Stimulated activated CD8-positive, alpha-beta memory T cell treated with anti-CD3 and anti-CD28 coated beads, Interleukin-4, amount 100 ng/mL, for 24 hours (primary cell): ENCODE results near the gene CYSRT1.
"Not testable (repeated sequence)": the region's sequence is repeated elsewhere in the genome, so short reads cannot be mapped to it uniquely, and the experiment has no call there.

Source experiments
- DNase-seq: peaks from one replicate; pipeline ENCODE4 v3.0.0-alpha.2; 2020; ENCODE audit warnings: low read depth

CYSRT1 gene

DNA sequence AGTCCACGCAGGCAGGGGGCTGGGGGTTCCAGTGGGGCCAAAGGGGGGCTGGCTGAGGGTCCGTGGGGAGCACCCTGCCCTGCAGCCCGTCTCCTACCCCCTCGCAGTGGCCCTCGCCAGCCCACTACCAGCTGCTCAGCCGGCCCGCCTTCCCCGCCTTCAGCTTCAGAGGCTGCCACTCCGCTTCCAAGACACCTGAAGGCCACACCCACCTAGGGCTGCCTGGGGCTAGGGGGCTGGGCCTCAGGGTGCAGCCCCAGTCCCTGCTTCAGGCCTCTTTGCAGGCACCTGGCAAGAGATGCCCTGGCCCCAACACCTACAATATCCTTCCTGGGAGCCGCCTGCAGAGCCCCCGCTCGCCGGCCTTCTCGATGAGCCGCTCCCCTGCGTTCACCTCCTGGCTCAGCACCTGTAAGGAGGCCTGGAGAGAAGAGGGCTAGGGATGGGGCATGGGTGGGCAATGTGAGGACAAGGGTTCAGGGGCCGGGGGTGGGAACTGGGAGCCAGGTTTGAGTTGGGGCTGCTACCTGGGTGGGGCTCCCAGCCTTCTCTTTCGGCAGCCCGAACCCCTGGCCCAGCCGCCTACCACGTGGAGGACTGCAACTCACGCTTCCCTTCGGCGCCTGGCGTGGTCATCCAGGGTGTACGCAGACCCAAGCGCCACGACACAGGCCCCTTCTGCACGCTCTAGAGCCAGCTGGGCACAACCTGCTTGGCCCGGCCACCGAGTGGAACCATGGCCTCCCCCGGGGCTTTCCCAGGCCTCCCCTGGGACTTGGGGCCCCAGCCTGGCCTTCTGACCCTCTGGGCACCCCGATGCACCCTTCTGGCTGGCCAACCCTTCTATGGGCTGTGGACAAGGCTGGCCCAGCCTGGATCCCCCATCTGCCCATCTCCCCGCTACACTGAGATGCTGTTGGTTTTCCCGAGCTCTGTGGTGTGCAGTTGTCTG, 27.9 kb downstream of the CYSRT1 start:
- DNase-seq: no peak

DNA sequence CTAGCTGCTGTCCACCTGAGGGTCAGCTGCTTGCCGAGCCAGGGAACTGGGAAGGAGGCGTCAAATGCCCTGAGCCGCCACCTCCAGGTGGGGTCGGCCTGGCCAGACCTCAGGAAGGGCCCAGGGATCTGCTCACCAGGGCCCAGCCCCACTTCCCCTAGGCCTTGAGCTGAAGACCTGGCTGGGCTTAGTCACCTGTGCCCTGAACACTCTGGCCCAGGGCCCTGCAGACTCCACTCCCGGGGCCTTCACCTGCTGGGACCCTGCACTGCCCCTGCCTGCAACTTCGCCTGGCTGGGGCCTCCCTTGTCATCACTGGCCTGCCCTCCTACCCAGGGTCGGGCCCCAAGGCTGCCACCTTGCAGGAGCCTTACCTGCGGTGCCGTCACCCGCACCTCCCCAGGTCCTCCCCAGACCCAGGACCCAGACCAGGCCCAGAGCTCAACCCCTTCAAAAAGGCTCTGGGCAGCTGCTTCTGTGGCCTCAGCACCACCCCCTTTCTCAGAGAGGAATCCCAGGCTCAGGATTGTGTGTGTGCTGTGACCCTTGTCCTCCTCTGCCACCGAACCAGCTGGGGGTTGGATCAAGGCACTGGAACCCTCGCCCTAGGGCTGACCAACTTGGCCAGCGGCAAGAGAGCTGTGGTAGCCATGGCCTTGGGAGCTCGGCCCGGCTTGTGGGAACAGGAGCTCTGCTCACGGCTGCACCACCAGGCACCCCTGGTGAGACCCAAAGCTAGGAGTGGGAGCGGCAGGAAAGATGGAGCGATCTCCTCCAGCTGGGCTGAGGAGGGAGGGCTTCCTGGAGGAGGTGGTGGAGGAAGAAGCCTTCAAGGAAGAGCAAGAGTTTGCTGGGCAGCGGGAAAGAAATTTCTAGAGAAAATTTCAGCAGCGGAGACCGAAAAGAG, 29.0 kb downstream of the CYSRT1 start:
- DNase-seq: no peak

DNA sequence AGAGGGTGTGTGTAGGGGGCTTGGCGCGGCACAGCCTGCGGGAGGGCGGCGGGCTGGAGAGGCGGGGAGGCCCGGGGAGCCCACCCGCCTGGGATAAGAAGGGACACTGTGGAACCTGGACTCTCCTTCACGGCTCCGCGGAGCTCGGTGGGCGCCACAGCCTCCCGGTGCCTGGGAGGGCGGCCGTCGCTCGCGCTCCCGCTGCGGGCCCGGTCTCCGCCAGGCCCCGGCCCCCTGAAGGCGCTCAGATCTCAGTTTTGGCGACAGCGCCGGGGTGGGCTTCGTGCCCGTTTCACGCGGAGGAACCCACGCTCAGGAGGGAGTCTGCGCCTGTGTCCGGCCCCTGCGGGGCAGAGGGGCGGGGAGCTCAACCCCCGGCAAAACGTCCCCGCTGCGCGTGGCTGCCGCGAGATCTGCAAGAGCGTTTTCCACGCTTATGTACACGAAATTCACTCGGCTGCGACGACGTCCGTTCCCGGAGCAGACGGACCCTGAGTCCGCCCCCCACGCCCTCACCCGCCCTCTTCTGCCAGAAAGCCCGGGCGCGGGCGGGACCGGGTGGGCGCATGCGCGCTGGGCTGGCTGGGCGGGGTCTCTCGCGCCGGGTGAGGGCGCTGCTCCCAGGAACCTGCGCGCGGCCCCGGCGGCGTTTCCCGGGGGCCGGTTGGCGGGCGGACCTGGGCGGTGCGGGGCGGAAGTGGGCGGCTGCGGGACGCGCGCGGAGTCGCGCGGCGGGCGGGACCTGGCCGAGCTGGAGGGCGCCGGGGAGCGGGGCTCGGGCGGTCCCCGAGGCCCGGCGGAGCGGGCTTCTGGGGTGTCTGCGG, 29.9 kb downstream of the CYSRT1 start, which contains the start of gene NELFB:
TSS of gene NELFB (plus strand) at position 704 of the 824 bp plus-strand sequence.
- DNase-seq: peak; percentile 96

DNA sequence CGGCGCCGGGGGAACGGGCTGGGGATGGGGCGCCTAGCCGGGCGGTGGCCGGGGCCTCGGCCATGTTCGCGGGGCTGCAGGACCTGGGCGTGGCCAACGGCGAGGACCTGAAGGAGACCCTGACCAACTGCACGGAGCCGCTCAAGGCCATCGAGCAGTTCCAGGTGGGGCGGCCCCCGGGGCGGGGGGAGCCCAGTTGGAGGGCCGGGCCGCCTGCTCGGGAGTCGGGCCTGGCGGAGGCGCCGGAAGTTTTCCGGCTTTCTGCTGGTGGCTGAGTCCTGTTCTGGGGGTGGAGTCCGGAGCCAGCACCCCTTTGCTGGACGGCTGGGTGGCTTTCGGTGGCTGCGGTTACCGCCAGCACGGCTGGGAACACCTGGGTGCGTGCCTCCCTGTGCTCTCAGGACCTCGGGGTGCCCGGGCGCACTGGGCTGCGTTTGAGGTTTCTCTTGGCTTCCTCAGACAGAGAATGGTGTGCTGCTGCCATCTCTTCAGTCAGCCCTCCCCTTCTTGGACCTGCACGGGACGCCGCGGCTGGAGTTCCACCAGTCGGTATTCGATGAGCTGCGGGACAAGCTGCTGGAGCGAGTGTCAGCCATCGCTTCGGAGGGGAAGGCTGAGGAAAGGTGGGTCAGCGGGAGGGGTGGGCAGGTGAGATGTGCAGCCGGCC, 30.6 kb downstream of the CYSRT1 start:
- DNase-seq: no peak

DNA sequence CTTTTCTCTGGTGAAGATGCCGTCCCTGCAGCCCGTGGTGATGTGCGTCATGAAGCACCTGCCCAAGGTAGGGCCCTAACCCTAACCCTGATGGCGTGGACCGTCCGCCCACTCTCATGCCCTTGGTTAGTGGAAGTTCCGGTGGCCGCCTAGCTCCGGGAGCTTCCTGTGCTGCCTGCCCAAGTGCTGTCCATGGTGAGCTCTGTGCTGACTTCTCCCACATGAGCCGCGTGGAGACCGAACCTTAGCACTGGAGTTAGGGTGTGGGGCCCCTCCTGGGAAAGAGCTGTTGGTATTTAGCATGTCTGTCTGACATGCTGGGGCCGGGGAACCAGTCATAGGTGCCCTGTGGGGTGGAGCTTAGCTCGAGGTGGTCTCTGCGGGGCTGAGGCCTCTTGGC, 31.4 kb downstream of the CYSRT1 start:
- DNase-seq: no peak

DNA sequence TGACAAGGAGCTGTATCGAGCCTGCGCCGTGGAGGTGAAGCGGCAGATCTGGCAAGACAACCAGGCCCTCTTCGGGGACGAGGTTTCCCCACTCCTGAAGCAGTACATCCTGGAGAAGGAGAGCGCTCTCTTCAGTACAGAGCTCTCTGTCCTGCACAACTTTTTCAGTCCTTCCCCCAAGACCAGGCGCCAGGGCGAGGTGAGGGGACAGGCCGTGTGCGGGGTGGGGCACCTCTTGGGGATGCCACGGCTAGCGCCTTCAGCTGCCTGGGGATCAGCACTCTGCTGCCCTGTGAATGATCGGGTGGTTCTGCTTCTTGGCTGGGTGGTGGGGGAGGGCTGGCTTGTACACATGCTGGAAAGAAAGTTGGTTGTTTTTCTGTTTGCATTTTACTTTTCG, 31.9 kb downstream of the CYSRT1 start:
- no peak for DNase-seq

DNA sequence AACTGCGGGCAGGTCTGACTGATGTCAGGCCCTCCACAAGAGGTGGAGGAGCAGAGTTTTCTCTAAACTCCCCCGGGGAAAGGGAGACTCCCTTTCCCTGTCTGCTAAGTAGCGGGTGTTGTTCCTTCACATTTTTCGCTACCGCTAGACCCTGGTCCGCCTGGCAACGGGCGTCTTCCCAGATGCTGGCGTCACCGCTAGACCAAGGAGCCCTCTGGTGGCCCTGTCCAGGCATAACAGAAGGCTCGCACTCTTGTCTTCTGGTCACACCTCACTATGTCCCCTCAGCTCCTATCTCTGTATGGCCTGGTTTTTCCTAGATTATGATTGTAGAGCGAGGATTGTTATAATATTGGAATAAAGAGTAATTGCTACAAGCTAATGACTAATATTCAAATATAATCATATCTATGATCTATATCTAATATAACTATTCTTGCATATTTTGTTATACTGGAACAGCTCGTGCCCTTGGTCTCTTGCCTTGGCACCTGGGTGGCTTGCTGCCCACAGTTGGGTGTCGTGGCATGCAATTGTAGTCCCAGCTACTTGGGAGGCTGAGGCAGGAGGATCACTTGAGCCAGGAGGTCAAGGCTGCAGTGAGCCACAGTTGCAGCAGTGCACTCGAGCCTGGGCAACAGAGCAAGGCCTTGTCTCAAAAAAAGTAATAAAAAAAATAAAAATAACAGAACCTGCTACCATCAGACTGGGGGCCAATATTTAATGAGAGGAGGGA, 37.4 kb downstream of the CYSRT1 start:
- DNase-seq: not testable (repeated sequence)

DNA sequence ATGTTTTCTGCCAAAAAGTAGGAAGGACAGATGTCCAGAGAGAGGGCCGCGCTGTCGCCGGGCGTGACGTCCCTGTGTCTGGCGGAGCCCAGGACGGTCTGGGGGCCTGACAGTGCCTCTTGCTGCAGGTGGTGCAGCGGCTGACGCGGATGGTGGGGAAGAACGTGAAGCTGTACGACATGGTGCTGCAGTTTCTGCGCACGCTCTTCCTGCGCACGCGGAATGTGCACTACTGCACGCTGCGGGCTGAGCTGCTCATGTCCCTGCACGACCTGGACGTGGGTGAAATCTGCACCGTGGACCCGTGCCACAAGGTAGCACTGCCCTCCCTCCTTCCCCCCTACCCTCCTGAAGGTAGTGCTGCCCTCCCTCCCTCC, 37.9 kb downstream of the CYSRT1 start:
- no peak for DNase-seq

DNA sequence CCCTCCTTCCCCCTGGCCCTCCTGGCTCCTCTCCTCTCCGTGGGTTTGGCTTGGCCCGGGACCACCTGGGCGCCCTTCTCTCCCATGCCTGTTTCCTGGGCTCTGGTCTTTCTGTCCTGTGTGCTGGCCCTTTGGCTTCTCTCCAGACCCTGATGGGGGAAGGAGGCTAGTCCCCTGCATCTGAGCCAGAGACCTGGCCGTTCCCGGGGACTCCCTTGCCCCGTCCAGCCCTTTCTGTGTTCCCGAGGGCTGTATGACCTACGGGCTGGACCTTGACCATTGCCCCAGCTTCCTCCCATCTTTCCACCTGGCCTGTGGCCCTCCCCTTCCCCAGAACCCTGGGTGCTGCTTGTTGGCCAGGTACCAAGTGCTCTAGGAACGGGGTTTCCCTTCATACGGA, 38.5 kb downstream of the CYSRT1 start:
- no peak for DNase-seq

DNA sequence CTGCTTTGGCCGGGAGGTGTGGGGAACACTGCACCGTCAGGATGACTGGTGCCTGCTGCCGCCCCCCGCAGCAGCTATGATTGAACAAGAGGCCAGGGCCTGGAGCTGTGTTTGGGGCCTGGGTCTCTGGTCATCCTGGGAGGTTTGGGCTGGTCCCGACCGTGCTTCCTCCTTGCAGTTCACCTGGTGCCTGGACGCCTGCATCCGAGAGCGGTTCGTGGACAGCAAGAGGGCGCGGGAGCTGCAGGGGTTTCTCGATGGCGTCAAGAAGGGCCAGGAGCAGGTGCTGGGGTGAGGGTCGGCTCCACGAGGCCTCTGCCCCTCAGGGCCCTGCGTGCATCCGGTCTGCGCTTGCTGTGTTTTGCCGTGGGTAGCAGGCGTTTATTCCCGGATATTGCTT, 39.1 kb downstream of the CYSRT1 start:
- no peak for DNase-seq

DNA sequence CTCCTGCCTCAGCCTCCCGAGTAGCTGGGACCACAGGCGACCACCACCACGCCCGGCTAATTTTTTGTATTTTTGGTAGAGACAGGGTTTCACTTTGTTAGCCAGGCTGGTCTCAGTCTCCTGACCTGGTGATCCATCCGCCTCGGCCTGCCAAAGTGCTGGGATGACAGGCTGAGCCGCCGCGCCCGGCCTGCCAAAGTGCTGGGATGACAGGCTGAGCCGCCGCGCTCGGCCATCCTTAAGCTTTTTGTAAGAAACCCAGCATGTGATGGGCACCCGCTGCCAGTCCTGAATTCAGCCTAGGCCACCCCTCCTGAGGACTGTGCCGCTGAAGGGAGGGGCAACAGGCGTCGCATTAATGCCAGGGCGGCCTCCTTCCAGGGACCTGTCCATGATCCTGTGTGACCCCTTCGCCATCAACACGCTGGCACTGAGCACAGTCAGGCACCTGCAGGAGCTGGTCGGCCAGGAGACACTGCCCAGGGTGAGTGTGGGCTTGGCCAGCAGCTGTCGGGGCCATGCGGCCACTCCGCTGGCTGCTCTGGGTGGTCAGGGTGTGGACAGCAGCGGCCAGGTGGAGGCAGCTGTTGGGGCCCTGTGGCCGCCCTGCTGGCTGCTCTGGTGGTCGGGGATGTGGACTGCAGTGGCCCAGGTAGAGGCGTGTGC, 40.7 kb downstream of the CYSRT1 start:
- DNase-seq: no peak

DNA sequence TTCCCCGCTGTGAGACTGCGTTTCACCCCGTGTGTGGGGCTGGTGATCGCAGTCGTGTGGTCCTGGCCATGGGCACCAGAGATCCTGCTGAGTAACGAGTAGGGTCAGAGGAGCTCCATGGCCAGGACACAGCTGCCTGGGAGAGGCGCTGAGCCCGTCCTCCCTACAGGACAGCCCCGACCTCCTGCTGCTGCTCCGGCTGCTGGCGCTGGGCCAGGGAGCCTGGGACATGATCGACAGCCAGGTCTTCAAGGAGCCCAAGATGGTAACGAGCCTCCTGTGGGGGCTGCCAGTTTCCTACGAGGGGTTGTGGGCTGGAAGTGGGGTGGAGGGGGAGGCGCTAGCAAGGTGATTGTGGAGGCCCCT, 41.2 kb downstream of the CYSRT1 start:
- no peak for DNase-seq

DNA sequence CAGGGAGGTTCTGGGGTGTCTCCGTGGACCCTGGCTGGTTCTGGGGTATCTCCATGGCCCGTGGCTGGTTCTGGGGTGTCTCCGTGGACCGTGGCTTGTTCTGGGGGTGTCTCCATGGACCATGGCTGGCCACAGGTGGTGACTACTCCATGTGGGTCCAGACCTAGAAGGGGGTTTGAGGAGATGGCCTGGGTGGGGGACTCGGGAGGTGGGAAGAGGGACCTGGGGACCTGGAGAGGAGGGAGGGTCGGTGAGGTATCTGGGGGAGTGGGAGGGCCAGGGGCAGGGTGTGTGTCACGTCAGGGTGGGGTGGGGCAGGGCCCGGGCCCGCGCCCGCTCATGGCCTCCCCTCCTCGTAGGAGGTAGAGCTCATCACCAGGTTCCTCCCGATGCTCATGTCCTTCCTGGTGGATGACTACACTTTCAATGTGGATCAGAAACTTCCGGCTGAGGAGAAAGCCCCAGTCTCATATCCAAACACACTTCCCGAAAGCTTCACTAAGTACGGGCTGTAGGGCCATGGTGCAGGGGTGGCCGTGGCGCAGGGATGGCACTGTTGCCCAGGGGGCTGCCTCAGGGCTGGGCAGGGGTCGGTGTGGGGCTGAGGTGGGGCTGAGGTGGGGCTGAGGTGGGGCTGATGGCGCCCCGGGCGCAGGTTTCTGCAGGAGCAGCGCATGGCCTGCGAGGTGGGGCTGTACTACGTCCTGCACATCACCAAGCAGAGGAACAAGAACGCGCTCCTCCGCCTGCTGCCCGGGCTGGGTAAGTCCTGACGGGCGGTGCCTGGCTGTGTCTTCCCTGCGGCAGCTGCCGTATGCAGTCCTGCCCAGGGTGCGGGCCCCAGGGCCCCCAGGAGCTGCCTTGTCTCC, 41.8 kb downstream of the CYSRT1 start:
- no peak for DNase-seq

DNA sequence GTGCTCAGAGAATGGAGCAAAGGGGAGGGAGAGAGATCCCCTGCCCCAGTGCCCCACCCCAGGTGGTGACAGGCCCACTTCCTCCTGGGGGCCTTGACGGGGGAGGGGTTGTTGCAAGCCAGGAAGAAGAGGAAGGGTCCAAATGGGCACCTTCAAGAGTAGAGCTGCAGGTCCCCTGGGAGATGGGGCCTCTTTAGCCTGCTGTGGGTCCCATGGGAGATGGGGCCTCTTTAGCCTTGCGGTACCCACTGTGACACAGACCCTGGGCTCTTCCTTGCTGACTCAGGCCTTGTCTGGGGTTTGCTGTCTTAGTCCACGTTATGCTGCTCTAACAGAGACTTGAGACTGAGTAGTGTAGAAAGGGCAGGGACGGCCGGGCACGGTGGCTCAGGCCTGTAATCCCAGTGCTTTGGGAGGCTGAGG, 43.0 kb downstream of the CYSRT1 start:
- DNase-seq: no peak

DNA sequence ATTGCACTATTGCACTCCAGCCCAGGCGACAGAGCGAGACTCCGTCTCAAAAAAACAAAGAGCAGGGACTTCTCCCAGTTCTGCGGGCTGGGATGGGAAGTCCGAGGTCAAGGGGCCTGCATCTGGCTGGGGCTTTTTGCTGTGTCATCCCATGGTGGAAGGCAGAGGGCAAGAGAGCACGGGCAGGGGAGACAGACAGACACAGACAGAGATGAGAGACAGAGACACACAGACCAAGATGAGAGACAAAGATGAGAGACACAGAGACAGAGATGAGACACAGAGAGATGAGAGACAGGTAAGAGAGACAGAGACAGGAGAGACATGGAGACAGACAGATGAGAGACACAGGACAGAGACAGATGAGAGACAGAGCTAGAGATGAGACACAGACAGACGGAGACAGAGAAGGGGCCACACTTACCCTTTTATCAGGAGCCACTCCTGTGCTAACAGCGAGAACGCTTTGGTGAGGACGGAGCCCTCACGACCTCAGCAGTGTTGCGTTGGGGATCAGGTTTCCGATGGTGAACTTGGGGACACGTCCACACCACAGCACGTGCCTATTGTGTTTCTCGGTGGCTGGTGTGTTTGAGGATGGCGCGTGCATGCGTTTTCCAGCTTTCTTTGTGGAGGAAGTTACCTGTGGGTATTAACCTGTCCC, 43.7 kb downstream of the CYSRT1 start:
- DNase-seq: no peak

DNA sequence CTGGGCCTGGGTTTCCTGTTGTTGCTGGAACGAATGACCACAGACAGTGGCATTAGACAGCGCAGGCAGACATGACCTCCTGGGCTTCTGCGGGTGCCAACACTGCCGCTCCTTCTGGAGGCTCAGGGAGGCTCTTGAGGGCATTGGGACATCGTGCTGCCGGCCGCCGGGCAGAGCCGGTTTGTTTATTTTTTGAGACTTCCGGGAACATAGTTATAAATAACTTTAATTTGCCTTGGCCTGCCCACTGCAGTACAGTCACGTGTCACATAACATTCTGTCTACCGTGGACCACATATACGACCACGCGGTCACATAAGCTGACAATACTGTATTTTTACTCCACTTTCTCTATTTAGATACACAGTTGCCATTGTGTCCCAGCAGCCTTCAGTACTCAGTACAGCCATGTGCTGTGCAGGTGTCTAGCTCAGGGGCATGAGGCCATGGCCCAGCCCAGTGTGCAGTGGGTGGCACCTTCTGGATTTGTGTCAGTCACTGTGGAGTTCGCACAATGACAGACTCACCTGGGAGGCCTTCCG, 44.3 kb downstream of the CYSRT1 start:
- no peak for DNase-seq

DNA sequence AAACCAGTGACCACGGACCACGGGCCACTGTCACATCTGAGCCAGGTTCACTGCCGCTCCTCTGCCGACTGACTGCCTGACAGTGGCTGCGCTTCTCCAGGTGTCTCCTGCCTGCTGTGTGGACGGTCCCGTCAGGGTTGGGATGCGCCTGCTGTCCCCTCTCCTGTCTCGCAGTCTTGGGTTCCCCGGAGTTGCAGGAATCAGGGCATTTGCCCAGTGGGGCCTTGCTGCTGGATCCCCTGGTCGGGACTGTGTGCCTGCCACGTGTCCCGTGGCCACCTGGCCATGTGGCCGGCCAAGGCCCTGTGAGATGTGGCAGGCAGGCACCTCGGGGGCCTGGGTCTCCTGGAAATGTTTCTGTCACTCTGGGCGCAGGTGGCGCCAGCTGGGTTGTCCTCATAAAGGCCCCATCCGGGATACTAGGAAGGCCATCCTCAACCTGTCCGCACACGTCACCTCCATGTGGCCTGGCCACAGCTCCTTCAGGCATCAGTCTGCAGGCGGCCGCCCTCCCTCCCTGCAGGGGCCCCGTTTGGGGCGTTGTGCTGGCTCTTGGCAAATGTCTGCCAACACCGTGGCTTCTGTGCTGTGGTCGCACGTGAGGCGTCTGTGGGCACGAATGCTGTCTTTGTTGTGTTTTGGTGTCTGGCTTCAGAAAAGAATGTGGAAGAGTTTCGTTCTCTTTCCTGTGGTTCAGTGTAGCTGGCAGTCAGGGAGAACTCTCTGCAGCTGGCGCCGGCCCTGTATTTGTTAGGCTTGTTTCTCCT, 46.1 kb downstream of the CYSRT1 start:
- no peak for DNase-seq

DNA sequence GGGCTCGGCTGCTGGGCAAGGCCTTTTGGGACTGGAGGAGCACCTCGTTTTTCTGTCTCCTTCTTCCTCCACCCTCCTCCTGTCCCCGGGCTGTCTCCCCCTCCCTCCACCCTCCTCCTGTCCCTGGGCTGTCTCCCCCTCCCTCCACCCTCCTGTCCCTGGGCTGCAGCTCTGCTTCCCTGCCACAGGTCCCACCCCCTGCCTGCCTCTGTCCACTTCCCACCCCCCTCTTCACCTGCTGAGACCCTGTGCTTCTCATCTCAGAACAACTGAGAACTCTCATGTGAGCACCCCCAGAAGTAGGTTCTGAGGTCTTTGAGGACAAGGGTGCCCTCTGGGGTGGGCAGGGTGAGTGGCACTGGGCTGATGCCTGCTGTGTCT, 46.7 kb downstream of the CYSRT1 start:
- no peak for DNase-seq
